HCT116 (cell line): Measurements from ENCODE around the gene CERS4.

Source experiments
- CEBPB ChIP-seq: IDR thresholded peaks from 2 replicates; pipeline ENCODE4 v1.6.1; 2012; ENCODE audit warnings: low read depth
- CTCF ChIP-seq, 3 experiments: fragments of 200-600 bp in 1 of 3; sonication (generic) in 1 of 3; IDR thresholded peaks in 2 of 3; conservative IDR thresholded peaks in 1 of 3; 2 replicates each; pipeline ENCODE4 v1.5.1; 2012 to 2017; ENCODE audit warnings: low read depth in 2 of 3, low read length in 2 of 3, antibody characterized with exemption in 1 of 3, borderline replicate concordance in 1 of 3, control low read depth in 1 of 3, mild to moderate bottlenecking in 1 of 3, mixed read lengths in 1 of 3, mixed run types in 1 of 3, moderate library complexity in 1 of 3; ENCODE audit not compliant: insufficient read depth in 1 of 3
- EGR1 ChIP-seq: IDR thresholded peaks from 2 replicates; pipeline ENCODE4 v1.6.1; 2012; ENCODE audit warnings: low read depth
- EZH2 ChIP-seq: fragments of 200-600 bp; sonication (generic); IDR thresholded peaks from 2 replicates; pipeline ENCODE4 v1.6.1; 2017; ENCODE audit warnings: antibody characterized with exemption, mixed run types
- EZH2phosphoT487 ChIP-seq: fragments of 200-600 bp; IDR thresholded peaks from 2 replicates; pipeline ENCODE4 v1.6.1; 2018; ENCODE audit warnings: antibody characterized with exemption, borderline replicate concordance
- POLR2A ChIP-seq: IDR thresholded peaks from 2 replicates; pipeline ENCODE4 v1.7.0; 2011; ENCODE audit warnings: borderline replicate concordance; ENCODE audit not compliant: insufficient read depth, insufficient read length; ENCODE audit errors: extremely low read depth
- RAD21 ChIP-seq: IDR thresholded peaks from 2 replicates; pipeline ENCODE4 v1.6.1; 2012; ENCODE audit warnings: low read depth, mild to moderate bottlenecking
- SIN3A ChIP-seq: IDR thresholded peaks from 2 replicates; pipeline ENCODE4 v1.6.1; 2012; ENCODE audit warnings: low read depth
- ZFX ChIP-seq: fragments of 450-650 bp; IDR thresholded peaks from 2 replicates; pipeline ENCODE4 v1.6.1; 2017
- TF ChIP-seq, protein P1 (sequence below): IDR thresholded peaks from 2 replicates; pipeline ENCODE4 v1.6.1; 2012

- no peak for TF ChIP-seq CTCF (IDR thresholded peaks at IDR 0.05 in 2 of 3, conservative IDR thresholded peaks at IDR 0.05 in 1 of 3; ENCODE audit: borderline replicate concordance in 1 of 3, insufficient read depth in 1 of 3, low read depth in 2 of 3, low read length in 2 of 3)
- no peak for TF ChIP-seq EZH2
- TF ChIP-seq EGR1: no peak
- TF ChIP-seq POLR2A: no peak
- TF ChIP-seq EZH2phosphoT487: no peak
- TF ChIP-seq SIN3A: no peak
- no peak for TF ChIP-seq CEBPB
- no peak for TF ChIP-seq RAD21
- TF ChIP-seq, protein P1, sequence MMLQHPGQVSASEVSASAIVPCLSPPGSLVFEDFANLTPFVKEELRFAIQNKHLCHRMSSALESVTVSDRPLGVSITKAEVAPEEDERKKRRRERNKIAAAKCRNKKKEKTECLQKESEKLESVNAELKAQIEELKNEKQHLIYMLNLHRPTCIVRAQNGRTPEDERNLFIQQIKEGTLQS: no peak
- no peak for TF ChIP-seq ZFX
These were observed 4.9 kb downstream of the CERS4 start for GRCh38 chr19:8213827-8214672.
